Caco-2 (cell line): ENCODE measurements around the gene TENM4. TPM values are rescaled to one million over a fixed set of nuclear protein-coding genes. Genes with fewer than 3 reads are reported as not detected.

ENCODE experiments used
- BruUV-seq: library from RNA; stranded (reverse); fragments of 400-500 nt; replicated peaks from 2 replicates; lab custom pipeline; 2021; lab: Mats Ljungman, UMichigan
- CTCF ChIA-PET: fragments of 300-600 bp; sonication (Branson Sonifier 250); formaldehyde crosslinking; loops from one replicate; lab custom pipeline; 2022; ENCODE audit warnings: antibody characterized with exemption; lab: Charles Lee
- POLR2A ChIA-PET: fragments of 300-600 bp; sonication (Branson Sonifier 250); formaldehyde crosslinking; loops from one replicate; lab custom pipeline; 2022; ENCODE audit warnings: antibody characterized with exemption; lab: Charles Lee
- DNase-seq, 2 experiments: peaks; one replicate each; pipeline versions ENCODE4 v3.0.0 to v3.0.0-alpha.2; 2020 to 2022
- H3K27me3 ChIP-seq: replicated peaks from 2 replicates; pipeline ENCODE4 v1.6.0; 2011; ENCODE audit warnings: low read length; ENCODE audit not compliant: control insufficient read depth, insufficient read depth
- H3K36me3 ChIP-seq: 2 replicates; pipeline ENCODE4 v1.5.1; 2011; ENCODE audit warnings: low read length; ENCODE audit not compliant: control insufficient read depth, insufficient read depth
- H3K4me1 ChIP-seq: fragments of 250-450 bp; sonication (Bioruptor Pico); 2 replicates; pipeline ENCODE4 v1.5.1; 2020; ENCODE audit warnings: mild to moderate bottlenecking
- H3K4me3 ChIP-seq: 2 replicates; pipeline ENCODE4 v1.5.1; 2011; ENCODE audit warnings: low read depth, mild to moderate bottlenecking, control low read depth, low read length
- H3K9me3 ChIP-seq: fragments of 250-450 bp; sonication (Bioruptor Pico); 2 replicates; pipeline ENCODE4 v1.5.1; 2020; ENCODE audit warnings: mild to moderate bottlenecking, moderate library complexity
- H3K27ac Mint-ChIP-seq: one replicate; pipeline ENCODE4 v1.8.0; 2022; ENCODE audit warnings: mixed read lengths; ENCODE audit not compliant: unreplicated experiment
- H3K27me3 Mint-ChIP-seq: one replicate; pipeline ENCODE4 v1.8.0; 2022; ENCODE audit warnings: mixed read lengths; ENCODE audit not compliant: insufficient read depth, unreplicated experiment
- H3K36me3 Mint-ChIP-seq: one replicate; pipeline ENCODE4 v1.8.0; 2022; ENCODE audit warnings: mild to moderate bottlenecking, mixed read lengths; ENCODE audit not compliant: insufficient read depth, unreplicated experiment
- H3K4me1 Mint-ChIP-seq: one replicate; pipeline ENCODE4 v1.8.0; 2022; ENCODE audit warnings: low read depth, mixed read lengths; ENCODE audit not compliant: unreplicated experiment
- H3K4me3 Mint-ChIP-seq: one replicate; pipeline ENCODE4 v1.8.0; 2022; ENCODE audit warnings: mild to moderate bottlenecking, moderate library complexity, mixed read lengths; ENCODE audit not compliant: unreplicated experiment
- H3K9me3 Mint-ChIP-seq: one replicate; pipeline ENCODE4 v1.8.0; 2022; ENCODE audit warnings: mixed read lengths; ENCODE audit not compliant: unreplicated experiment
- CTCF ChIP-seq, 2 experiments: fragments of 200-600 bp in 1 of 2; IDR thresholded peaks; 1 replicate in 1 of 2; 2 replicates in 1 of 2; pipeline versions ENCODE4 v1.5.1 to v1.8.0; 2011 to 2022; ENCODE audit warnings: antibody characterized with exemption in 1 of 2, control low read depth in 1 of 2, inconsistent platforms in 1 of 2, low read depth in 1 of 2, low read length in 1 of 2, mild to moderate bottlenecking in 1 of 2, moderate library complexity in 1 of 2; ENCODE audit not compliant: insufficient read depth in 1 of 2, severe bottlenecking in 1 of 2, unreplicated experiment in 1 of 2
- intact Hi-C: fragments of 100-400 bp; cut with micrococcal nuclease; formaldehyde crosslinking; loops from one replicate; pipeline ENCODE4 v1.10.0; 2022; ENCODE audit not compliant: unreplicated experiment
- total RNA-seq: library from RNA; stranded (reverse); gene quantifications from 2 replicates; pipeline ENCODE4 v1.2.3, GENCODE V29; 2022

The TENM4 gene
- total RNA-seq, 1 experiment from 2014 or later: 1.1 TPM

- no peaks in the 10 kb centered on the region; the same call in 1 of the 2 replicates for H3K27me3 ChIP-seq
- no peak for DNase-seq
- no peaks in the 10 kb centered on the region for H3K4me1 Mint-ChIP-seq
- no peaks in the 10 kb centered on the region for H3K36me3 ChIP-seq
- no peak overlapping the region for H3K27ac Mint-ChIP-seq
- BruUV-seq: no TSS peak
- H3K4me3 Mint-ChIP-seq: no peak overlapping the region
- CTCF ChIA-PET: interaction anchor here (1.2 kb wide), 1 partner anchor 264 kb away, joined by 3 read pairs; no protein-coding TSS in a partner anchor
- no peak for TF ChIP-seq CTCF (IDR thresholded peaks at IDR 0.05; ENCODE audit: insufficient read depth in 1 of 2, low read depth in 1 of 2, low read length in 1 of 2, severe bottlenecking in 1 of 2, unreplicated experiment in 1 of 2)
- no peaks in the 10 kb centered on the region for H3K9me3 ChIP-seq
- H3K36me3 Mint-ChIP-seq: no peaks in the 10 kb centered on the region
- POLR2A ChIA-PET: no interaction called here
- intact Hi-C loops: no loop called here
- H3K9me3 Mint-ChIP-seq: no peaks in the 10 kb centered on the region
- H3K27me3 Mint-ChIP-seq: peaks cover 11% of the 10 kb centered on the region
- no peaks in the 10 kb centered on the region for H3K4me1 ChIP-seq
- H3K4me3 ChIP-seq: no peak overlapping the region
These were observed 531.4 kb downstream of the TENM4 start for GRCh38 chr11:78909386-78909785.

GRCh38 chr11:78907636-78908035, 533.2 kb downstream of the TENM4 start:
- H3K9me3 Mint-ChIP-seq: no peaks in the 10 kb centered on the region
- no TSS peak for BruUV-seq
- intact Hi-C loops: no loop called here
- H3K27me3 Mint-ChIP-seq: peaks cover 5% of the 10 kb centered on the region
- CTCF ChIA-PET: no interaction called here
- H3K27ac Mint-ChIP-seq: no peak overlapping the region
- H3K4me3 Mint-ChIP-seq: no peak overlapping the region
- no peaks in the 10 kb centered on the region for H3K36me3 ChIP-seq
- H3K4me1 Mint-ChIP-seq: no peaks in the 10 kb centered on the region
- DNase-seq: no peak
- H3K27me3 ChIP-seq: no peaks in the 10 kb centered on the region
- no peaks in the 10 kb centered on the region for H3K9me3 ChIP-seq
- H3K4me3 ChIP-seq: no peak overlapping the region
- TF ChIP-seq CTCF (IDR thresholded peaks at IDR 0.05; ENCODE audit: insufficient read depth in 1 of 2, low read depth in 1 of 2, low read length in 1 of 2, severe bottlenecking in 1 of 2, unreplicated experiment in 1 of 2): no peak
- no peaks in the 10 kb centered on the region for H3K4me1 ChIP-seq
- H3K36me3 Mint-ChIP-seq: no peaks in the 10 kb centered on the region
- POLR2A ChIA-PET: no interaction called here

GRCh38 chr11:78906566-78906965, 534.3 kb downstream of the TENM4 start:
- H3K4me3 ChIP-seq: no peak overlapping the region
- H3K4me1 ChIP-seq: no peaks in the 10 kb centered on the region; the same call in 1 of the 2 replicates
- BruUV-seq: no TSS peak
- ChIA-PET POLR2A (no interaction called here), CTCF (no interaction called here)
- TF ChIP-seq CTCF (IDR thresholded peaks at IDR 0.05; ENCODE audit: insufficient read depth in 1 of 2, low read depth in 1 of 2, low read length in 1 of 2, severe bottlenecking in 1 of 2, unreplicated experiment in 1 of 2): no peak
- DNase-seq: no peak
- H3K9me3 ChIP-seq: no peaks in the 10 kb centered on the region
- Mint-ChIP-seq H3K4me3 (no peak overlapping the region), H3K36me3 (no peaks in the 10 kb centered on the region), H3K9me3 (no peaks in the 10 kb centered on the region), H3K27ac (no peak overlapping the region), H3K27me3 (peaks cover 7% of the 10 kb centered on the region), H3K4me1 (no peaks in the 10 kb centered on the region)
- no peaks in the 10 kb centered on the region for H3K36me3 ChIP-seq
- intact Hi-C loops: no loop called here
- H3K27me3 ChIP-seq: no peaks in the 10 kb centered on the region
